ENCODE data around the gene CITED2. TPM values are rescaled to one million over a fixed set of nuclear protein-coding genes. Genes with fewer than 3 reads are reported as not detected.

CITED2 gene
- total RNA-seq, 1 donor from 2014 or later, result 72.4 TPM

GRCh38 chr6:139337001-139337400 lies 37.4 kb downstream of the CITED2 start:
- no peak overlapping the region for H3K27ac Mint-ChIP-seq (ENCODE audit: unreplicated experiment)
- peaks cover 2% of the 10 kb centered on the region for H3K27me3 Mint-ChIP-seq (ENCODE audit: unreplicated experiment)
- no peak for TF ChIP-seq CTCF (IDR thresholded peaks at IDR 0.05; ENCODE audit: unreplicated experiment)
- H3K4me3 Mint-ChIP-seq (ENCODE audit: unreplicated experiment), result no peak overlapping the region
- DNase-seq (ENCODE audit: low spot score), result no peak
- H3K4me1 Mint-ChIP-seq (ENCODE audit: unreplicated experiment), result peaks cover 3% of the 10 kb centered on the region
- no peaks in the 10 kb centered on the region for H3K36me3 Mint-ChIP-seq (ENCODE audit: low read depth, unreplicated experiment)
- H3K9me3 Mint-ChIP-seq (ENCODE audit: unreplicated experiment), result no peaks in the 10 kb centered on the region

GRCh38 chr6:139336488-139336887 lies 38.0 kb downstream of the CITED2 start:
- no peak for DNase-seq (ENCODE audit: low spot score)
- Mint-ChIP-seq H3K9me3 (ENCODE audit: unreplicated experiment) (no peaks in the 10 kb centered on the region), H3K4me3 (ENCODE audit: unreplicated experiment) (no peak overlapping the region), H3K36me3 (ENCODE audit: low read depth, unreplicated experiment) (no peaks in the 10 kb centered on the region), H3K4me1 (ENCODE audit: unreplicated experiment) (peaks cover 3% of the 10 kb centered on the region), H3K27ac (ENCODE audit: unreplicated experiment) (no peak overlapping the region), H3K27me3 (ENCODE audit: unreplicated experiment) (peaks cover 2% of the 10 kb centered on the region)
- no peak for TF ChIP-seq CTCF (IDR thresholded peaks at IDR 0.05; ENCODE audit: unreplicated experiment)

- DNase-seq (ENCODE audit: low spot score), result no peak
- no peak for TF ChIP-seq CTCF (IDR thresholded peaks at IDR 0.05; ENCODE audit: unreplicated experiment)
- H3K36me3 Mint-ChIP-seq (ENCODE audit: low read depth, unreplicated experiment), result no peaks in the 10 kb centered on the region
- H3K27me3 Mint-ChIP-seq (ENCODE audit: unreplicated experiment), result peaks cover 2% of the 10 kb centered on the region
- no peak overlapping the region for H3K27ac Mint-ChIP-seq (ENCODE audit: unreplicated experiment)
- no peak overlapping the region for H3K4me3 Mint-ChIP-seq (ENCODE audit: unreplicated experiment)
- peaks cover 3% of the 10 kb centered on the region for H3K4me1 Mint-ChIP-seq (ENCODE audit: unreplicated experiment)
- no peaks in the 10 kb centered on the region for H3K9me3 Mint-ChIP-seq (ENCODE audit: unreplicated experiment)
Observed at GRCh38 chr6:139335447-139336210, 38.8 kb downstream of the CITED2 start.

- H3K4me3 Mint-ChIP-seq (ENCODE audit: unreplicated experiment), result no peak overlapping the region
Observed at GRCh38 chr6:139334806-139335446, 39.5 kb downstream of the CITED2 start.

More at GRCh38 chr6:139334806-139335446, 39.5 kb downstream of the CITED2 start:
- Mint-ChIP-seq H3K4me1 (ENCODE audit: unreplicated experiment) (peaks cover 3% of the 10 kb centered on the region), H3K36me3 (ENCODE audit: low read depth, unreplicated experiment) (no peaks in the 10 kb centered on the region), H3K27me3 (ENCODE audit: unreplicated experiment) (peaks cover 2% of the 10 kb centered on the region), H3K9me3 (ENCODE audit: unreplicated experiment) (no peaks in the 10 kb centered on the region), H3K27ac (ENCODE audit: unreplicated experiment) (no peak overlapping the region)
- DNase-seq (ENCODE audit: low spot score), result no peak
- no peak for TF ChIP-seq CTCF (IDR thresholded peaks at IDR 0.05; ENCODE audit: unreplicated experiment)
